Measurements from ENCODE around the gene C3orf18.

Gene C3orf18

GRCh38 chr3:50509715-50510114 is 57.8 kb downstream of the C3orf18 start:
- no peak overlapping the region for H3K4me3 ChIP-seq (ENCODE audit: low read depth, low read length)
- TF ChIP-seq CTCF (IDR thresholded peaks at IDR 0.05; ENCODE audit: low read depth, low read length), result no peak
- TF ChIP-seq MYC (IDR thresholded peaks at IDR 0.05; ENCODE audit: low read depth, low read length), result no peak
- TF ChIP-seq MAX (IDR thresholded peaks at IDR 0.05; ENCODE audit: low read depth, low read length), result no peak
- no peak for TF ChIP-seq POLR2A (IDR thresholded peaks at IDR 0.05; ENCODE audit: extremely low read depth, insufficient read length)
- DNase-seq (ENCODE audit: low read depth), result no peak

- no peak for DNase-seq (ENCODE audit: low read depth)
- no peak overlapping the region for H3K4me3 ChIP-seq (ENCODE audit: low read depth, low read length)
- TF ChIP-seq MAX (IDR thresholded peaks at IDR 0.05; ENCODE audit: low read depth, low read length) (no peak), POLR2A (IDR thresholded peaks at IDR 0.05; ENCODE audit: extremely low read depth, insufficient read length) (no peak), MYC (IDR thresholded peaks at IDR 0.05; ENCODE audit: low read depth, low read length) (no peak), CTCF (IDR thresholded peaks at IDR 0.05; ENCODE audit: low read depth, low read length) (no peak)
Observed at GRCh38 chr3:50508821-50509220, 58.7 kb downstream of the C3orf18 start.

Data from NB4 (cell line).